ENCODE measurements around the gene BLVRB.
"Not testable (repeated sequence)": the region's sequence is repeated elsewhere in the genome, so short reads cannot be mapped to it uniquely, and the experiment has no call there.

BLVRB gene

GRCh38 chr19:40503320-40503695, 37.8 kb upstream of the BLVRB start:
- H3K36me3 ChIP-seq (ENCODE audit: control insufficient read depth in 2 of 2, insufficient read depth in 2 of 2, low read length in 2 of 2): no peaks in the 10 kb centered on the region
- no peak overlapping the region for H3K27ac ChIP-seq (ENCODE audit: low read depth in 2 of 2, low read length in 2 of 2)
- no peaks in the 10 kb centered on the region for H3K9me3 ChIP-seq (ENCODE audit: control insufficient read depth in 2 of 2, low read length in 2 of 2)
- no peak overlapping the region for H3K4me3 ChIP-seq (ENCODE audit: low read length in 2 of 2)
- no peak overlapping the region for H3K9ac ChIP-seq (ENCODE audit: low read depth in 1 of 2, low read length in 2 of 2)
- no peaks in the 10 kb centered on the region for H3K4me1 ChIP-seq (ENCODE audit: control insufficient read depth in 2 of 2, insufficient read depth in 2 of 2, low read length in 2 of 2)
- H3K27me3 ChIP-seq (ENCODE audit: control insufficient read depth in 2 of 2, insufficient read depth in 2 of 2, low read length in 2 of 2): no peaks in the 10 kb centered on the region

GRCh38 chr19:40502647-40503319, 37.2 kb upstream of the BLVRB start:
- H3K9me3 ChIP-seq (ENCODE audit: control insufficient read depth in 2 of 2, low read length in 2 of 2): no peaks in the 10 kb centered on the region
- no peak overlapping the region for H3K9ac ChIP-seq (ENCODE audit: low read depth in 1 of 2, low read length in 2 of 2)
- H3K27ac ChIP-seq (ENCODE audit: low read depth in 2 of 2, low read length in 2 of 2): no peak overlapping the region
- H3K27me3 ChIP-seq (ENCODE audit: control insufficient read depth in 2 of 2, insufficient read depth in 2 of 2, low read length in 2 of 2): no peaks in the 10 kb centered on the region
- H3K4me1 ChIP-seq (ENCODE audit: control insufficient read depth in 2 of 2, insufficient read depth in 2 of 2, low read length in 2 of 2): no peaks in the 10 kb centered on the region
- H3K4me3 ChIP-seq (ENCODE audit: low read length in 2 of 2): no peak overlapping the region
- no peaks in the 10 kb centered on the region for H3K36me3 ChIP-seq (ENCODE audit: control insufficient read depth in 2 of 2, insufficient read depth in 2 of 2, low read length in 2 of 2)

- Histone ChIP-seq H3K27ac (ENCODE audit: low read depth in 2 of 2, low read length in 2 of 2) (no peak overlapping the region), H3K27me3 (ENCODE audit: control insufficient read depth in 2 of 2, insufficient read depth in 2 of 2, low read length in 2 of 2) (no peaks in the 10 kb centered on the region), H3K9ac (ENCODE audit: low read depth in 1 of 2, low read length in 2 of 2) (no peak overlapping the region), H3K36me3 (ENCODE audit: control insufficient read depth in 2 of 2, insufficient read depth in 2 of 2, low read length in 2 of 2) (no peaks in the 10 kb centered on the region), H3K4me3 (ENCODE audit: low read length in 2 of 2) (no peak overlapping the region), H3K9me3 (ENCODE audit: control insufficient read depth in 2 of 2, low read length in 2 of 2) (no peaks in the 10 kb centered on the region), H3K4me1 (ENCODE audit: control insufficient read depth in 2 of 2, insufficient read depth in 2 of 2, low read length in 2 of 2) (no peaks in the 10 kb centered on the region)
Measured at GRCh38 chr19:40502081-40502480, 36.5 kb upstream of the BLVRB start.

GRCh38 chr19:40501599-40501998, 36.1 kb upstream of the BLVRB start:
- no peaks in the 10 kb centered on the region for H3K9me3 ChIP-seq (ENCODE audit: control insufficient read depth in 2 of 2, low read length in 2 of 2)
- no peak overlapping the region for H3K27ac ChIP-seq (ENCODE audit: low read depth in 2 of 2, low read length in 2 of 2)
- H3K9ac ChIP-seq (ENCODE audit: low read depth in 1 of 2, low read length in 2 of 2): no peak overlapping the region
- no peak overlapping the region for H3K4me3 ChIP-seq (ENCODE audit: low read length in 2 of 2)
- no peaks in the 10 kb centered on the region for H3K4me1 ChIP-seq (ENCODE audit: control insufficient read depth in 2 of 2, insufficient read depth in 2 of 2, low read length in 2 of 2)
- H3K27me3 ChIP-seq (ENCODE audit: control insufficient read depth in 2 of 2, insufficient read depth in 2 of 2, low read length in 2 of 2): no peaks in the 10 kb centered on the region
- H3K36me3 ChIP-seq (ENCODE audit: control insufficient read depth in 2 of 2, insufficient read depth in 2 of 2, low read length in 2 of 2): no peaks in the 10 kb centered on the region

- not testable (repeated sequence) for H3K4me1 ChIP-seq (ENCODE audit: control insufficient read depth in 2 of 2, insufficient read depth in 2 of 2, low read length in 2 of 2); H3K9me3 ChIP-seq (ENCODE audit: control insufficient read depth in 2 of 2, low read length in 2 of 2)
Measured at GRCh38 chr19:40500678-40501530, 35.4 kb upstream of the BLVRB start.

GRCh38 chr19:40499320-40499719, 33.8 kb upstream of the BLVRB start:
- Histone ChIP-seq H3K9me3 (ENCODE audit: control insufficient read depth in 2 of 2, low read length in 2 of 2) (no peaks in the 10 kb centered on the region), H3K9ac (ENCODE audit: low read depth in 1 of 2, low read length in 2 of 2) (no peak overlapping the region), H3K27ac (ENCODE audit: low read depth in 2 of 2, low read length in 2 of 2) (no peak overlapping the region), H3K27me3 (ENCODE audit: control insufficient read depth in 2 of 2, insufficient read depth in 2 of 2, low read length in 2 of 2) (no peaks in the 10 kb centered on the region), H3K4me1 (ENCODE audit: control insufficient read depth in 2 of 2, insufficient read depth in 2 of 2, low read length in 2 of 2) (no peaks in the 10 kb centered on the region), H3K4me3 (ENCODE audit: low read length in 2 of 2) (no peak overlapping the region), H3K36me3 (ENCODE audit: control insufficient read depth in 2 of 2, insufficient read depth in 2 of 2, low read length in 2 of 2) (no peaks in the 10 kb centered on the region)

More at GRCh38 chr19:40500678-40501530, 35.4 kb upstream of the BLVRB start:
- not testable (repeated sequence) for H3K36me3 ChIP-seq (ENCODE audit: control insufficient read depth in 2 of 2, insufficient read depth in 2 of 2, low read length in 2 of 2); H3K4me3 ChIP-seq (ENCODE audit: low read length in 2 of 2); H3K27me3 ChIP-seq (ENCODE audit: control insufficient read depth in 2 of 2, insufficient read depth in 2 of 2, low read length in 2 of 2); H3K27ac ChIP-seq (ENCODE audit: low read depth in 2 of 2, low read length in 2 of 2); H3K9ac ChIP-seq (ENCODE audit: low read depth in 1 of 2, low read length in 2 of 2)

GRCh38 chr19:40497214-40497613, 31.7 kb upstream of the BLVRB start:
- H3K27me3 ChIP-seq (ENCODE audit: control insufficient read depth in 2 of 2, insufficient read depth in 2 of 2, low read length in 2 of 2): no peaks in the 10 kb centered on the region
- no peaks in the 10 kb centered on the region for H3K4me1 ChIP-seq (ENCODE audit: control insufficient read depth in 2 of 2, insufficient read depth in 2 of 2, low read length in 2 of 2)
- H3K36me3 ChIP-seq (ENCODE audit: control insufficient read depth in 2 of 2, insufficient read depth in 2 of 2, low read length in 2 of 2): no peaks in the 10 kb centered on the region
- H3K4me3 ChIP-seq (ENCODE audit: low read length in 2 of 2): no peak overlapping the region
- no peak overlapping the region for H3K27ac ChIP-seq (ENCODE audit: low read depth in 2 of 2, low read length in 2 of 2)
- no peak overlapping the region for H3K9ac ChIP-seq (ENCODE audit: low read depth in 1 of 2, low read length in 2 of 2)
- H3K9me3 ChIP-seq (ENCODE audit: control insufficient read depth in 2 of 2, low read length in 2 of 2): no peaks in the 10 kb centered on the region

- H3K9ac ChIP-seq (ENCODE audit: low read depth in 1 of 2, low read length in 2 of 2): no peak overlapping the region
- H3K36me3 ChIP-seq (ENCODE audit: control insufficient read depth in 2 of 2, insufficient read depth in 2 of 2, low read length in 2 of 2): no peaks in the 10 kb centered on the region
- no peaks in the 10 kb centered on the region for H3K27me3 ChIP-seq (ENCODE audit: control insufficient read depth in 2 of 2, insufficient read depth in 2 of 2, low read length in 2 of 2)
- no peaks in the 10 kb centered on the region for H3K9me3 ChIP-seq (ENCODE audit: control insufficient read depth in 2 of 2, low read length in 2 of 2)
- no peaks in the 10 kb centered on the region for H3K4me1 ChIP-seq (ENCODE audit: control insufficient read depth in 2 of 2, insufficient read depth in 2 of 2, low read length in 2 of 2)
- no peak overlapping the region for H3K4me3 ChIP-seq (ENCODE audit: low read length in 2 of 2)
- H3K27ac ChIP-seq (ENCODE audit: low read depth in 2 of 2, low read length in 2 of 2): no peak overlapping the region
Measured at GRCh38 chr19:40494191-40494838, 28.8 kb upstream of the BLVRB start.

- H3K36me3 ChIP-seq (ENCODE audit: control insufficient read depth in 2 of 2, insufficient read depth in 2 of 2, low read length in 2 of 2): no peaks in the 10 kb centered on the region
- H3K9me3 ChIP-seq (ENCODE audit: control insufficient read depth in 2 of 2, low read length in 2 of 2): no peaks in the 10 kb centered on the region
- H3K27me3 ChIP-seq (ENCODE audit: control insufficient read depth in 2 of 2, insufficient read depth in 2 of 2, low read length in 2 of 2): no peaks in the 10 kb centered on the region
- no peak overlapping the region for H3K27ac ChIP-seq (ENCODE audit: low read depth in 2 of 2, low read length in 2 of 2)
- H3K4me3 ChIP-seq (ENCODE audit: low read length in 2 of 2): no peak overlapping the region
- H3K9ac ChIP-seq (ENCODE audit: low read depth in 1 of 2, low read length in 2 of 2): no peak overlapping the region
- no peaks in the 10 kb centered on the region for H3K4me1 ChIP-seq (ENCODE audit: control insufficient read depth in 2 of 2, insufficient read depth in 2 of 2, low read length in 2 of 2)
Measured at GRCh38 chr19:40493778-40494177, 28.2 kb upstream of the BLVRB start.

- H3K4me1 ChIP-seq (ENCODE audit: control insufficient read depth in 2 of 2, insufficient read depth in 2 of 2, low read length in 2 of 2): no peaks in the 10 kb centered on the region
- H3K4me3 ChIP-seq (ENCODE audit: low read length in 2 of 2): no peak overlapping the region
- no peak overlapping the region for H3K9ac ChIP-seq (ENCODE audit: low read depth in 1 of 2, low read length in 2 of 2)
- no peak overlapping the region for H3K27ac ChIP-seq (ENCODE audit: low read depth in 2 of 2, low read length in 2 of 2)
- no peaks in the 10 kb centered on the region for H3K36me3 ChIP-seq (ENCODE audit: control insufficient read depth in 2 of 2, insufficient read depth in 2 of 2, low read length in 2 of 2)
- no peaks in the 10 kb centered on the region for H3K9me3 ChIP-seq (ENCODE audit: control insufficient read depth in 2 of 2, low read length in 2 of 2)
- no peaks in the 10 kb centered on the region for H3K27me3 ChIP-seq (ENCODE audit: control insufficient read depth in 2 of 2, insufficient read depth in 2 of 2, low read length in 2 of 2)
Measured at GRCh38 chr19:40492274-40492673, 26.7 kb upstream of the BLVRB start.
